ENCODE measurements around the gene DNASE1L1. TPM values are rescaled to one million over a fixed set of nuclear protein-coding genes. Genes with fewer than 3 reads are reported as not detected.

Gene DNASE1L1
- total RNA-seq, 1 donor from 2014 or later, result 52.5 TPM

GRCh38 chrX:154380153-154380552 lies 28.9 kb downstream of the DNASE1L1 start:
- intact Hi-C loops (cut with DNase I), result no loop called here
- no peak for DNase-seq (ENCODE audit: low spot score in 2 of 2)
- Histone ChIP-seq H3K4me1 (peaks cover 5 to 18% of the 10 kb centered on the region in 2 donors), H3K27ac (peak overlapping the region; percentile 96 to 98), H3K9me3 (no peaks in the 10 kb centered on the region), H3K36me3 (no peaks in the 10 kb centered on the region), H3K4me3 (peak overlapping the region; percentile 64 to 79), H3K27me3 (no peaks in the 10 kb centered on the region)
- TF ChIP-seq, protein P1, sequence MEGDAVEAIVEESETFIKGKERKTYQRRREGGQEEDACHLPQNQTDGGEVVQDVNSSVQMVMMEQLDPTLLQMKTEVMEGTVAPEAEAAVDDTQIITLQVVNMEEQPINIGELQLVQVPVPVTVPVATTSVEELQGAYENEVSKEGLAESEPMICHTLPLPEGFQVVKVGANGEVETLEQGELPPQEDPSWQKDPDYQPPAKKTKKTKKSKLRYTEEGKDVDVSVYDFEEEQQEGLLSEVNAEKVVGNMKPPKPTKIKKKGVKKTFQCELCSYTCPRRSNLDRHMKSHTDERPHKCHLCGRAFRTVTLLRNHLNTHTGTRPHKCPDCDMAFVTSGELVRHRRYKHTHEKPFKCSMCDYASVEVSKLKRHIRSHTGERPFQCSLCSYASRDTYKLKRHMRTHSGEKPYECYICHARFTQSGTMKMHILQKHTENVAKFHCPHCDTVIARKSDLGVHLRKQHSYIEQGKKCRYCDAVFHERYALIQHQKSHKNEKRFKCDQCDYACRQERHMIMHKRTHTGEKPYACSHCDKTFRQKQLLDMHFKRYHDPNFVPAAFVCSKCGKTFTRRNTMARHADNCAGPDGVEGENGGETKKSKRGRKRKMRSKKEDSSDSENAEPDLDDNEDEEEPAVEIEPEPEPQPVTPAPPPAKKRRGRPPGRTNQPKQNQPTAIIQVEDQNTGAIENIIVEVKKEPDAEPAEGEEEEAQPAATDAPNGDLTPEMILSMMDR (IDR thresholded peaks at IDR 0.05), result no peak

GRCh38 chrX:154379569-154379951 lies 29.5 kb downstream of the DNASE1L1 start:
- no peak for DNase-seq (ENCODE audit: low spot score in 2 of 2)
- intact Hi-C loops (cut with DNase I), result loop anchor here (10.0 kb wide), 1 partner anchor 905 kb away; the partner anchor contains the start of gene HAUS7
- peak overlapping the region; percentile 96 to 98 for H3K27ac ChIP-seq
- H3K27me3 ChIP-seq, result no peaks in the 10 kb centered on the region
- peaks cover 5 to 18% of the 10 kb centered on the region in 2 donors for H3K4me1 ChIP-seq
- H3K36me3 ChIP-seq, result no peaks in the 10 kb centered on the region
- TF ChIP-seq, protein P1 (IDR thresholded peaks at IDR 0.05), result no peak
- no peaks in the 10 kb centered on the region for H3K9me3 ChIP-seq
- H3K4me3 ChIP-seq, result peak overlapping the region; percentile 64 to 79

DNA sequence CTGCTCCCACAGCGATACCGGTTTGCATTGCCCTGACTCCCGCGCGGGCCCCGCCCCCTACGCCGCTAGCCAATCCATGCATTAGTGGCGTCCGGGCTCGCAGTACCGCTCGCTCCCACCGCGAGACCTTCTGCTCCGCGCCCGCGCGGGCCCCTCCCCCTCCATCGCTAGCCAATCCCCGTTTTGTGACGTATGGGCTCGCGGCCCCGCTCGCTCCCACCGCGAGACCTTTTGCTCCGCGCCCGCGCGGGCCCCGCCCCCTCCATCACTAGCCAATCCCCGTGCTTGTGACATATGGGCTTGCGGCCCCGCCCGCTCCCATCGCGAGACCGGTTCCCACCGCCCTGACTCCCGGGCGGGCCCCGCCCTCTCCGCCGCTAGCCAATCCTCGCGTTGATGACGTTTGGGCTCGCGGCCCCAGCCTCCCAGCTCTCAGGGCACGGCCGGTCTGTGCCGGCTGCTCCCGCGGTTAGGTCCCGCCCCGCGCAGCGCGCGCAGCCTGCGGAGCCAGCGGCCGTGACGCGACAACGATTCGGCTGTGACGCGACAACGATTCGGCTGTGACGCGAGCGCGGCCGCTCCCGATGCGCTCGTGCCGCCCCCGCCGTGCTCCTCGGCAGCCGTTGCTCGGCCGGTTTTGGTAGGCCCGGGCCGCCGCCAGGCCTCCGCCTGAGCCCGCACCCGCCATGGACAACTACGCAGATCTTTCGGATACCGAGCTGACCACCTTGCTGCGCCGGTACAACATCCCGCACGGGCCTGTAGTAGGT lies 30.1 kb downstream of the DNASE1L1 start, which contains the start of gene EMD:
Gene EMD (plus strand): TSS at position 497 of the 770 bp plus-strand sequence. CDS start 190 bp downstream, at position 687.
- TF ChIP-seq, protein P1 (IDR thresholded peaks at IDR 0.05), result no peak

GRCh38 chrX:154378059-154378798 lies 30.8 kb downstream of the DNASE1L1 start:
- peak overlapping the region; percentile 56 to 77 for H3K4me3 ChIP-seq
- DNase-seq (ENCODE audit: low spot score in 2 of 2), result peak in 1 of 2 donors; percentile 98
- TF ChIP-seq, protein P1 (IDR thresholded peaks at IDR 0.05), result peak in 1 of 3 experiments; percentile 9
- H3K36me3 ChIP-seq, result peaks cover 0 to 9% of the 10 kb centered on the region in 2 donors
- H3K27ac ChIP-seq, result peak overlapping the region; percentile 97
- no peaks in the 10 kb centered on the region for H3K9me3 ChIP-seq
- intact Hi-C loops (cut with DNase I), result loop anchor here (10.0 kb wide), 1 partner anchor 903 kb away; the partner anchor contains the start of gene HAUS7
- peaks cover 2 to 12% of the 10 kb centered on the region in 2 donors for H3K4me1 ChIP-seq
- no peaks in the 10 kb centered on the region for H3K27me3 ChIP-seq

More for the DNA sequence above, 30.1 kb downstream of the DNASE1L1 start, which contains the start of gene EMD:
- no peaks in the 10 kb centered on the region for H3K9me3 ChIP-seq
- H3K4me3 ChIP-seq, result peak within 1 kb of the TSS; percentile 64 to 79
- H3K4me1 ChIP-seq, result peaks cover 2 to 14% of the 10 kb centered on the region in 2 donors
- no peaks in the 10 kb centered on the region for H3K27me3 ChIP-seq
- peak within 1 kb of the TSS; percentile 97 to 98 for H3K27ac ChIP-seq
- H3K36me3 ChIP-seq, result peaks cover 0 to 2% of the 10 kb centered on the region in 2 donors
- peak; percentile 94 to 97 for DNase-seq (ENCODE audit: low spot score in 2 of 2)
- intact Hi-C loops (cut with DNase I), result loop anchor here (10.0 kb wide), 1 partner anchor 904 kb away; the partner anchor contains the start of gene HAUS7

GRCh38 chrX:154376774-154377173 lies 32.3 kb downstream of the DNASE1L1 start:
- Histone ChIP-seq H3K36me3 (peaks cover 8 to 21% of the 10 kb centered on the region in 2 donors), H3K9me3 (no peaks in the 10 kb centered on the region), H3K4me1 (peaks cover 2 to 7% of the 10 kb centered on the region in 2 donors), H3K27me3 (no peaks in the 10 kb centered on the region), H3K27ac (peak overlapping the region; percentile 97), H3K4me3 (no peak overlapping the region)
- intact Hi-C loops (cut with DNase I), result loop anchor here (10.0 kb wide), 1 partner anchor 902 kb away; the partner anchor contains the start of gene HAUS7
- TF ChIP-seq, protein P1 (IDR thresholded peaks at IDR 0.05), result no peak
- peak in 1 of 2 donors; percentile 80 for DNase-seq (ENCODE audit: low spot score in 2 of 2)
